ENCODE data around the gene TSC1.

Gene TSC1

GRCh38 chr9:132901858-132902831, 42.3 kb downstream of the TSC1 start:
- DNase-seq (ENCODE audit: low spot score), result peak; percentile 69
- H3K27ac Mint-ChIP-seq, result peak overlapping the region; percentile 4

DNA sequence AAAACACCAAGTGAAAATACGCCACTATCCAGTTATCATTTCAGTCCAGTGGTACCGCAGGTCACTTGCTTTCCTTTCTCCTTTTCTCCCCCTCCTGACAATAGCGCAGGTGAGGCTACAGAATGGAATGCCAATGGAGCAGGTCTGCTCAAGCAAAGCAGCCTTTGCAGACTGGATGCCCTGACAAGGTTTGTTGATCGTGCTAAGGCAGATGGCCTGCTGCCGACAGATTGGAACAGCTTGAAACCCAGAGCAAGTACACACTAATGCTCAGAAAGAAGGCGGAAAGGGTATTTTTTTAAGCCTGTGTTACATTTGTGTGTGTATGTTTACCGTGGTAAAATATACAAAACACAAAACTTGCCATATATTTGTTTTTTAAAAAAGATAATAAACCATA, 46.4 kb downstream of the TSC1 start:
- H3K4me3 Mint-ChIP-seq, result no peak overlapping the region
- H3K9me3 Mint-ChIP-seq, result no peaks in the 10 kb centered on the region
- no peak for DNase-seq (ENCODE audit: low spot score)
- no peaks in the 10 kb centered on the region for H3K27me3 Mint-ChIP-seq (ENCODE audit: low read depth)
- H3K36me3 Mint-ChIP-seq (ENCODE audit: low read depth), result peaks cover 32% of the 10 kb centered on the region
- H3K27ac Mint-ChIP-seq, result peak overlapping the region; percentile 22
- peaks cover 6% of the 10 kb centered on the region for H3K4me1 Mint-ChIP-seq (ENCODE audit: low read depth)

More at GRCh38 chr9:132901858-132902831, 42.3 kb downstream of the TSC1 start:
- Mint-ChIP-seq H3K27me3 (ENCODE audit: low read depth) (no peaks in the 10 kb centered on the region), H3K4me1 (ENCODE audit: low read depth) (peaks cover 3% of the 10 kb centered on the region), H3K4me3 (no peak overlapping the region), H3K9me3 (no peaks in the 10 kb centered on the region), H3K36me3 (ENCODE audit: low read depth) (peaks cover 25% of the 10 kb centered on the region)

DNA sequence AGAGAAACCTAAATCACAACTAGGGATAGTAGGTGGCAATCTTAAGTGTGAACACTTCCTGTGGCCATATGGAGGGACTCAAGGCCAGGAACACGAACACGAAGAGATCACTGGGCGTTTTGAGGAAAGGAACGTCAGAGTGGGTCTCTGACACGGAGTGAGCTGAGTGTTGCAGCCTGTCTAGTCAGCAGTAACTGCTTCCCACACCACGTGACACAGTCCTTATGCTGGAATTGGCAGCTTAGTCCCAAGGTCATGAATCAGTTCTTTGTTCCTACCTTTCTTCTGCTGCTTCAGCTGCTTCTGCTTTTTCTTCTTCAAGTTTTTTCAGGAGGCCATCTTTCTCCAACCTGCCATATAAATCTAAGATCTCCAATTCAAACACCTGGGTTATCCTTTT, 47.5 kb downstream of the TSC1 start:
- Mint-ChIP-seq H3K9me3 (no peaks in the 10 kb centered on the region), H3K4me3 (no peak overlapping the region), H3K27ac (no peak overlapping the region), H3K36me3 (ENCODE audit: low read depth) (peaks cover 28% of the 10 kb centered on the region), H3K27me3 (ENCODE audit: low read depth) (no peaks in the 10 kb centered on the region), H3K4me1 (ENCODE audit: low read depth) (peaks cover 3% of the 10 kb centered on the region)
- no peak for DNase-seq (ENCODE audit: low spot score)

- no peaks in the 10 kb centered on the region for H3K27me3 Mint-ChIP-seq (ENCODE audit: low read depth)
- no peaks in the 10 kb centered on the region for H3K9me3 Mint-ChIP-seq
- no peak for DNase-seq (ENCODE audit: low spot score)
- H3K27ac Mint-ChIP-seq, result no peak overlapping the region
- no peak overlapping the region for H3K4me3 Mint-ChIP-seq
- peaks cover 3% of the 10 kb centered on the region for H3K4me1 Mint-ChIP-seq (ENCODE audit: low read depth)
- H3K36me3 Mint-ChIP-seq (ENCODE audit: low read depth), result peaks cover 28% of the 10 kb centered on the region
These were observed 48.2 kb downstream of the TSC1 start for GRCh38 chr9:132896264-132896663.

DNA sequence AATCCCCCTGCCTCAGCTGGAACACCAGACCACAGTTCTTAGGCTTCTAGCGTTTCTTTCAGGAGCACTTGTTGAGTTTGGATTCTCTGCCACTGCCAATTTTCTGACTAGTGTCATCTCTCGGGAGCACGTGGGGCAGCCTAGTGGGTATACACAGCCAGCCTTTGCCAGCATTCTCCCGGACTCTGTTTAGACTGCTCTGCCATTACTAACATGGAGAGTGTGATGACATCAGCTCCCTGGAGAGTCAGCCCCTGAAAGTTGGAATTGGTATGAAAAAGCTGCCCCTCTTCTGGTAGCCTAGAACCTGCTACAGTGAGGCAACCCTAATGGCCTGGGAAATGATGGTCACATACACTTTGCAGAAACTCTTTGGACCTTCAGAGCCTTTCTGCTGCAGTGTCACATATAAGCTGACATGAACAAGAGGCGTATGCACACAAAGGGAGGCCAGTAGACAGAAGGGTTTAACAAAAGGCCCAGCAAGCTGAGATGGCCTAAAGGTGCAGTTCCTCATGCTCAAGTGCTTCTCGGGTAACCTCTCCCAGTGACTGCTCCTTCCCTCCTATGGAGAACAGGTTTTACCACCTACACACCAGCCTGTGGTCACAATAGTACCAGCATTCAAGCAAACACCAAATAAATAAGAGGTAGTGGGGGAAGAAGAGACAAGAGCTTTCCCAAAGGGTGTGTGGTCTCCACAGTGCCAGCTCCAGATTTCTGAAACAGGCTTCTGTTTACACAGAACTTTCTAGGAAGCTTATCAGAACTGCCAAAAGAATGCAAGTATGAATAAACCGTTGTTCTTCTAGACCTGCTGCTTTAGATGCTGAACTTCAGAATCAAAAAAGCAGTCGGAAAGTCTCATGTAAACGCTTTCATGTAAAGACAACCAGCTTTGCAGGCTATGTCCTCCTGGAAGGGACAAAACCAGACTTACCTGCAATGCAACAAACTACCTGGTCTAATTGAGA, 49.3 kb downstream of the TSC1 start:
- no peak for DNase-seq (ENCODE audit: low spot score)
- H3K4me3 Mint-ChIP-seq, result no peak overlapping the region
- H3K4me1 Mint-ChIP-seq (ENCODE audit: low read depth), result peaks cover 3% of the 10 kb centered on the region
- H3K36me3 Mint-ChIP-seq (ENCODE audit: low read depth), result peaks cover 22% of the 10 kb centered on the region
- H3K9me3 Mint-ChIP-seq, result no peaks in the 10 kb centered on the region
- H3K27ac Mint-ChIP-seq, result no peak overlapping the region
- no peaks in the 10 kb centered on the region for H3K27me3 Mint-ChIP-seq (ENCODE audit: low read depth)

DNA sequence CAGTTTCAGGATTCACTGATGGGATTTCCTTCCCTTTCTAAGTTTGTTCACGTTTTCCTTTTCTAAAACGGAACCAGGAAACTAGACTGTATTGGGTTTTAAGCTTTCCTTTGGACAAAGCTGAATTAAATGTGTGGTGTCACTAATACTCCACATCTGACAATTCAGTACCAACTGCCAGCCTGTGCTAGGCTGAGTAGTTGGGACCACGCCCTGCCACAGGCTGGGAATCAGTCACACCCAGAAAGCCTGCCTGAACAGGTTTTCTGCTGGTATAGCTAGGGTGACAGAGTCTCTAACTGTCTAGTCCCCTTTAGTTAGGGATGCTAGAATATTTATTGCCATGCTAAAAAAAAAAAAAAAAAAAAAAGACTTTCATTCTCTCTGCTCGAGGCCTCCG, 50.1 kb downstream of the TSC1 start:
- no peak for DNase-seq (ENCODE audit: low spot score)
- Mint-ChIP-seq H3K27ac (peak overlapping the region; percentile 75), H3K36me3 (ENCODE audit: low read depth) (peaks cover 21% of the 10 kb centered on the region), H3K27me3 (ENCODE audit: low read depth) (no peaks in the 10 kb centered on the region), H3K4me3 (no peak overlapping the region), H3K4me1 (ENCODE audit: low read depth) (peaks cover 3% of the 10 kb centered on the region), H3K9me3 (no peaks in the 10 kb centered on the region)

DNA sequence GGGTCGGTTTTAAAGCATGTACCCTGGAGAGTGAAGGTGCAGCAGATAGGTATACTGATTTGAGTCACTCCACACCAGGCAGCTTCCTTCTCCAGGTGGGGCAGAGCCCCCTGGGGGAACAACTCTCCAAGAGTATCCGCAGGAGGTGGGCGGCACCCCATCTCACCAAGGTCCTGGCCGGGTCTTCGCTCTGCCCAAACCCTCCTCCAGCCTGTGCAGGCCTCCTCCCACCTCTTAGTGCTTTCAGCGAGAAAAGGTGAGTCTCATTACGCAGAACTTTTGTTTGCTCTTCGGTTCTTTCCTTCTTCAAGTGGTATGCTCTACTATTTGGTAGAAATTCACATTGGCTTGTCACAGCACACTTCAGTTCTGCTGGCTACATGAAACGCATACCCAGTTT, 52.0 kb downstream of the TSC1 start:
- H3K4me3 Mint-ChIP-seq, result no peak overlapping the region
- no peaks in the 10 kb centered on the region for H3K9me3 Mint-ChIP-seq
- peaks cover 3% of the 10 kb centered on the region for H3K4me1 Mint-ChIP-seq (ENCODE audit: low read depth)
- no peaks in the 10 kb centered on the region for H3K27me3 Mint-ChIP-seq (ENCODE audit: low read depth)
- DNase-seq (ENCODE audit: low spot score), result no peak
- H3K27ac Mint-ChIP-seq, result peak overlapping the region; percentile 22
- peaks cover 12% of the 10 kb centered on the region for H3K36me3 Mint-ChIP-seq (ENCODE audit: low read depth)

GRCh38 chr9:132888151-132888550, 56.3 kb downstream of the TSC1 start:
- no peak for DNase-seq (ENCODE audit: low spot score)
- H3K4me1 Mint-ChIP-seq (ENCODE audit: low read depth), result no peaks in the 10 kb centered on the region
- no peak overlapping the region for H3K27ac Mint-ChIP-seq
- H3K36me3 Mint-ChIP-seq (ENCODE audit: low read depth), result no peaks in the 10 kb centered on the region
- no peaks in the 10 kb centered on the region for H3K9me3 Mint-ChIP-seq
- no peak overlapping the region for H3K4me3 Mint-ChIP-seq
- H3K27me3 Mint-ChIP-seq (ENCODE audit: low read depth), result no peaks in the 10 kb centered on the region

DNA sequence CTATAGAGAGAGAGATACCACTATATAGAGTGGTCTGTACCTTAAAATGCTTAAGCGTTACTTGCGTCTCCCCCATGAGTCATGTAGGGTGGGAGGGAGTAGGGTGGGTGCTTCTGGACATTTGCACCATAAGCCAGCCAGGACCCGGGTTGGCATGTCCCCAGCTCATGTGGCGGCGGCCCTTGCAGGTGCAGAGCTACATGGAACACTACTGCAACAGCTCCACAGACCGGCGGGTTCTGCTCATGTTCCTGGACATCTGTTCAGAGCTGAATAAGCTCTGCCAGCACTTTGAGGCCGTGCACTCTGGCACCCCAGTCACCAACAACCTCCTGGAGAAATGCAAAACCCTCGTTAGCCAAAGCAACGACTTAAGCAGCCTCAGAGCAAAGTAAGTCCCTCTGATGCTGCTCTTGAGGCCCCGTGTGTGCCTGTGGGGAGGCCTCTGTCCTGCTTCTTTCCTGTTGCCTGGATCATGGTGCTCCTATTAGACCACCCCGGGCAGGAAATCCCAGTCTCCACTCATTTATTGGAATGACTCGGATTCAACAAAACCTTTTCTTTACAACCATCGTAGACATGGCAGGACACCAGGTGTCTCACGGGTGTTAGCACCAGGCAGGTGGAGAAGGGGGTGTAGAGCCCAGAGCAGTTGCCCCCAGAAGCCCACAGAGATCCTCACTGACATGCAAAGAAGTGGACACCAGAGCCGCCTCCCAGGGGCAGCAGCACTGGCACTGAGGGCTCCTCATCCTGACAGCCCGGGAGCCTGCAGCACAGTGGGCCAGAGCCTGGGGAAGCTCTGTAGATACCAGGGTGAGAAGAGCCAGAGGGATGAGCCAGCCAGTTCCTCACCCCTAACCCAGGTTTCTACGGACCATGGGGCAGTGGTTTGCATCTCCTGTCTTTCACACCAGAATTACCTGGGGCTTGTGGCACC, 57.0 kb downstream of the TSC1 start:
- Mint-ChIP-seq H3K9me3 (no peaks in the 10 kb centered on the region), H3K27ac (no peak overlapping the region), H3K4me1 (ENCODE audit: low read depth) (peaks cover 2% of the 10 kb centered on the region), H3K4me3 (no peak overlapping the region), H3K36me3 (ENCODE audit: low read depth) (no peaks in the 10 kb centered on the region), H3K27me3 (ENCODE audit: low read depth) (no peaks in the 10 kb centered on the region)
- DNase-seq (ENCODE audit: low spot score), result no peak

- Mint-ChIP-seq H3K4me1 (ENCODE audit: low read depth) (peaks cover 2% of the 10 kb centered on the region), H3K27me3 (ENCODE audit: low read depth) (no peaks in the 10 kb centered on the region), H3K36me3 (ENCODE audit: low read depth) (no peaks in the 10 kb centered on the region), H3K27ac (no peak overlapping the region), H3K4me3 (no peak overlapping the region), H3K9me3 (no peaks in the 10 kb centered on the region)
- no peak for DNase-seq (ENCODE audit: low spot score)
These were observed 58.1 kb downstream of the TSC1 start for GRCh38 chr9:132886334-132886725.

DNA sequence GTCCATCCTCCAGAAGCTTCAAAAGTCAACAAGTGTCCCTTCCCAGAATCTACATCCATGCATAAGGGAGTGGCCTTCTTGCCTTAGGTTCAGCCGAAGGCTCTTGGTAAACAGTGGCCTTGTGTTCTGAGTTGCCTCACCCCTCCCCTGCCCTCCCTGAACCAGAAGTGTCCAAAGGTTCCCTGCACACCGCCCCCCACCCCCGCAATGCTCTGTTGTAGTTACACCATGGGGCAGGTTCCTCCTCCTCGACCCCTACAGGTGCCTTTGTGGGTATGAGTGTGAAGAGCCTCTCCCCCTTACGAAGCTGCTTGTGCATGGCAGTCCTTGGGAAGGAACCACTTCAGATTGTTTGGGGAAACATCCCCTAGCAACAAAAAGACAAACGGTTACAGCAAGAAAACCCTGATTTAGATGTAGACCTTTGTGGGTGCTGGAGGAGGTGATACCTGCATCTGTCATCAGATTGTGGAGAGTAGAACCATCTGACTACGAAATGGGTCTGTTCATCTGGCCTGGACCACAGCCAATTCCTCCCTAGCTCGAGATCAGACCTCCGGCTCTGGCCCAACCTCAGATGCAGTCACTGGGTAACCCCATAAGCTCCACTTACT, 58.6 kb downstream of the TSC1 start:
- Mint-ChIP-seq H3K27me3 (ENCODE audit: low read depth) (no peaks in the 10 kb centered on the region), H3K4me1 (ENCODE audit: low read depth) (peaks cover 2% of the 10 kb centered on the region), H3K27ac (no peak overlapping the region), H3K9me3 (no peaks in the 10 kb centered on the region), H3K4me3 (no peak overlapping the region), H3K36me3 (ENCODE audit: low read depth) (no peaks in the 10 kb centered on the region)
- no peak for DNase-seq (ENCODE audit: low spot score)

- Mint-ChIP-seq H3K4me1 (ENCODE audit: low read depth) (peaks cover 16% of the 10 kb centered on the region), H3K27me3 (ENCODE audit: low read depth) (no peaks in the 10 kb centered on the region), H3K27ac (no peak overlapping the region), H3K4me3 (no peak overlapping the region), H3K9me3 (no peaks in the 10 kb centered on the region), H3K36me3 (ENCODE audit: low read depth) (no peaks in the 10 kb centered on the region)
- no peak for DNase-seq (ENCODE audit: low spot score)
These were observed 60.8 kb downstream of the TSC1 start for GRCh38 chr9:132883349-132884294.
